ENCODE results near the gene CYSTM1. TPM values are rescaled to one million over a fixed set of nuclear protein-coding genes. Genes with fewer than 3 reads are reported as not detected.

Gene CYSTM1
- total RNA-seq, 2 donors from 2014 or later: 56.8 to 97.2 TPM

DNA sequence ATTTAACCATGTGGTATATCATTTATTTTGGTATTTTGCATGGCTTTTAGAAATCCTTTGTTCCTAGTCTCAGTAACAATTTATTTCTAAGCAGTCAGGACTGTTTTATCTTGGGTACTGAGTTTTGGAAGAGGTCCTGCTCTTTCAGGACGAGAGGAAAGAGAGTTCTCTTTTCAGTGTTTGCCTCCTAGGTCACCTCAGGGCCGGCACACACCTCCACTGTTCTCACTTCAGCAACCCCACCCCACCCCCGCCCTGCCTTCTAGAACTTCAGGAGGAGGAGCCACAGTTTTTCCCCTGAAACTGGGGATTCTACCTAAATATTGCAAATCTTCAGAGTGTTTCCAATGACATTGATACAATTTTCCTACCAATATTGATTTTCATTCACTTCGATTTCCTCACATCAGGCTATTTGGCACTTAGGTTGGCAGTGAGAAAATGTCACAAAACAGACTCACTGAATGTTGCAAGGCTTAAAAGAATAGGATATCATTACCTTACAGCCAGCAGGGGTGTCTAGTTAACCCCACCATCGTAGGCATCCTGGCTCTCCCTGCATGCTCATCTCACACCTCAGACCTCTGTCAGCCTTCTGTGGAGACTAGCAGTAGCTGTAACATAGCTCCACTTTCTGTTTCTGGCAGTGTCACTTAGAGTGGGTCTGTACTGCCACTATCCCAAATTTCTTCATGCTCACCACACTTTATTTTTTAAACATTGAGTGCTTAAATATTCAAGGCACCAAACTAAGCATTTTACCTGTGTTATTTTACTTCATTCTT, 43.8 kb upstream of the CYSTM1 start:
- H3K27ac ChIP-seq: no peak overlapping the region
- WGBS, 2 donors: 50 to 56% methylated on average over 5 of the region's 5 CpGs
- no peak for TF ChIP-seq POLR2A (IDR thresholded peaks at IDR 0.05)
- TF ChIP-seq, protein P1, sequence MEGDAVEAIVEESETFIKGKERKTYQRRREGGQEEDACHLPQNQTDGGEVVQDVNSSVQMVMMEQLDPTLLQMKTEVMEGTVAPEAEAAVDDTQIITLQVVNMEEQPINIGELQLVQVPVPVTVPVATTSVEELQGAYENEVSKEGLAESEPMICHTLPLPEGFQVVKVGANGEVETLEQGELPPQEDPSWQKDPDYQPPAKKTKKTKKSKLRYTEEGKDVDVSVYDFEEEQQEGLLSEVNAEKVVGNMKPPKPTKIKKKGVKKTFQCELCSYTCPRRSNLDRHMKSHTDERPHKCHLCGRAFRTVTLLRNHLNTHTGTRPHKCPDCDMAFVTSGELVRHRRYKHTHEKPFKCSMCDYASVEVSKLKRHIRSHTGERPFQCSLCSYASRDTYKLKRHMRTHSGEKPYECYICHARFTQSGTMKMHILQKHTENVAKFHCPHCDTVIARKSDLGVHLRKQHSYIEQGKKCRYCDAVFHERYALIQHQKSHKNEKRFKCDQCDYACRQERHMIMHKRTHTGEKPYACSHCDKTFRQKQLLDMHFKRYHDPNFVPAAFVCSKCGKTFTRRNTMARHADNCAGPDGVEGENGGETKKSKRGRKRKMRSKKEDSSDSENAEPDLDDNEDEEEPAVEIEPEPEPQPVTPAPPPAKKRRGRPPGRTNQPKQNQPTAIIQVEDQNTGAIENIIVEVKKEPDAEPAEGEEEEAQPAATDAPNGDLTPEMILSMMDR (IDR thresholded peaks at IDR 0.05): no peak
- DNase-seq (no peak), ATAC-seq (no peak)
- no peaks in the 10 kb centered on the region for H3K9me3 ChIP-seq
- H3K36me3 ChIP-seq (replicated peaks in 1 of 2; ENCODE audit: insufficient read depth in 1 of 2, low read depth in 2 of 2): no peaks in the 10 kb centered on the region
- no peak overlapping the region for H3K4me3 ChIP-seq
- intact Hi-C loops (cut with DNase I): no loop called here
- no peaks in the 10 kb centered on the region for H3K27me3 ChIP-seq
- peaks cover 34% of the 10 kb centered on the region for H3K4me1 ChIP-seq

DNA sequence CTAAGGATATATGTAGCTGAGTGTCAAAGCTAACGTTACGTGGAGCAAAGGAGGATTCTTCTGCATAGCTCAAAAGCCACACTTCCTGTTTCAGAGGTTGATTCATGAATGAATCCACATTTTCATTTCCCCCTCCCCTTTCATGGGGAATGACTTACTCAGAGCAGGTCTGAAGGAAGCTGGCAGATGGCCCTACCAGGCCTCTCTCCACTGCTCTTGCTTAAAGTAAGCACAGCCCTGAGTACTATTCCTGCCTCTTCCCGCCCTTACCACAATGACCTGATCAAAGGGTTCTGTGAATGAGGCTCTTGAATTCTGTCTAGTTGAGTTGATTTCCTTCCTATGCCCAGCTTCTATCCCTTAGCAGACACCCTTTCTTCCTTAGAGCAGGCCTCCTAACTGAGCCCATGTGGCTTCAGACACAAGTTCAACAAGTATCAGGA, 43.0 kb upstream of the CYSTM1 start:
- Histone ChIP-seq H3K27me3 (no peaks in the 10 kb centered on the region), H3K4me3 (no peak overlapping the region), H3K27ac (no peak overlapping the region), H3K36me3 (replicated peaks in 1 of 2; ENCODE audit: insufficient read depth in 1 of 2, low read depth in 2 of 2) (no peaks in the 10 kb centered on the region), H3K9me3 (no peaks in the 10 kb centered on the region), H3K4me1 (peaks cover 25% of the 10 kb centered on the region)
- TF ChIP-seq POLR2A (IDR thresholded peaks at IDR 0.05): no peak
- TF ChIP-seq, protein P1 (IDR thresholded peaks at IDR 0.05): no peak
- peak; percentile 53 for ATAC-seq
- WGBS, 2 donors: 64 to 75% methylated on average over 3 of the region's 3 CpGs
- intact Hi-C loops (cut with DNase I): no loop called here
- peak in 3 of 4 donors; percentile 54 to 63 (median 59) for DNase-seq

DNA sequence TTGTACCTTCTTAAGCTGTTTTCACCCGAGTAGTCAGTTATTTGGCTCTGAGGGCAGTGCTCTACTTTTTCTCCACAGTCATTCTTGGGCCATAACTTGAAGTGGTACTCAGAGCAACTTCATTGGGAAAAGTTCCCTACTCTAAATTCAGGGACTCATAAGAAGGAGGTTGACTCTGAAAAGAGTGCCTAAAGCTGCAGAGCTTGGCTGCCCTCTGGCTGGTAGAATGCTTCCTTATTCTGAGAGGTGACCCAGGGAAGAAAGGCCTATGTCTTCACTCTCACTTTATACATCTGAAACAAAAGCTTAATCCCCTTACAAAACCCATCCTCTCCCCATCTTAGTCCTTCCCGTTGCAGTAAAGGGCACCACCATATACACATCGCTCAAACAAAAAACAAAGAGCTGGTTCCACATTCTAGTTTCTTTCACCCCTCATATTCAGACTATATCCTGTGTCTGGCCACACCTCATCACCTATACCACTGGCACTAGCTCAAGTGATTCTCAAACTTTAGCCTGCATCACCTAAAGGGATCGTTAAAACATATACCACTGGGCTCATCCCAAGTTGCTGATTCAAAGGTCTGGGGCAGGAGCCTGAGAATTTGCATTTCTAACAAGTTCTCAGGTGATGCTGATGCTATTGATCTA, 41.3 kb upstream of the CYSTM1 start:
- intact Hi-C loops (cut with DNase I): no loop called here
- no peak for DNase-seq
- TF ChIP-seq, protein P1 (IDR thresholded peaks at IDR 0.05): no peak
- no peak for TF ChIP-seq POLR2A (IDR thresholded peaks at IDR 0.05)
- no peak overlapping the region for H3K27ac ChIP-seq
- H3K27me3 ChIP-seq: no peaks in the 10 kb centered on the region
- H3K9me3 ChIP-seq: no peaks in the 10 kb centered on the region
- peaks cover 11% of the 10 kb centered on the region for H3K4me1 ChIP-seq
- no peak overlapping the region for H3K4me3 ChIP-seq
- ATAC-seq: no peak
- WGBS, 2 donors: 87 to 89% methylated on average over 4 of the region's 4 CpGs
- no peaks in the 10 kb centered on the region for H3K36me3 ChIP-seq (replicated peaks in 1 of 2; ENCODE audit: insufficient read depth in 1 of 2, low read depth in 2 of 2)

DNA sequence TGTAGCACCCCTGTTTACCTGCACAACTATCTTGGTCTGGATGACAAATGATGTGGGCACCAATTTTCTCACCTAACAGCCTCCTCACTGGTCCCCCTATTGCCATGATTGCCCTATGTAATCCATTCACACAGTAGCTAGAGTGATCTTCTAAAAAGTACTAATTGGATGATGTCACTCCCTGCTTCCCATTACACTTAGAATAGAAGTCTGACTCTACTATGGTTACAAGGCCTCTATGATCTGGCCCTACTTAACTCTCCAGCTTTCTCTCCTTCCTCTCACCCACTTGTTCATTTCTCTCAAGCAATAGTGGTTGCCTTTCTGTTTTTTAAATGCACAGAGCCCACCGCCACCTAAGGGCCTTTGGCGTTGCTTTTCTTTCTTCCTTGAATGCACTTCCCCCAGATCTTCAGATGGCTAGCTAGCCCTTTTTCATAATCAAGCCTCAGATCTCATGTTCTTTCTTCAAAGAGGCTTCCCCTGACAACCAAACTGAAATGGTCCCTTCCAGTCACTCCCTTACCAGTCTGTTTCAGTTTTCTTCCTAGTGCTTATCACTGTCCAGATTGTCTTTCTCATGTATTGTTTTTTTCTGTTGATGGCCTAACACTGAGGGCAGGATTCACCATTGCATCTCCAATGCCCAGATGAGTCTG, 40.6 kb upstream of the CYSTM1 start:
- no peak overlapping the region for H3K4me3 ChIP-seq
- H3K4me1 ChIP-seq: peaks cover 11% of the 10 kb centered on the region
- no peaks in the 10 kb centered on the region for H3K9me3 ChIP-seq
- H3K27ac ChIP-seq: no peak overlapping the region
- no peak for DNase-seq
- WGBS, 2 donors: 78 to 96% methylated on average over 2 of the region's 2 CpGs
- H3K36me3 ChIP-seq (replicated peaks in 1 of 2; ENCODE audit: insufficient read depth in 1 of 2, low read depth in 2 of 2): no peaks in the 10 kb centered on the region
- no peak for ATAC-seq
- TF ChIP-seq, protein P1 (IDR thresholded peaks at IDR 0.05): no peak
- TF ChIP-seq POLR2A (IDR thresholded peaks at IDR 0.05): no peak
- intact Hi-C loops (cut with DNase I): no loop called here
- no peaks in the 10 kb centered on the region for H3K27me3 ChIP-seq

Data from body of pancreas (tissue), 4 donors.